Stimulated activated CD4-positive, alpha-beta T cell treated with anti-CD3 and anti-CD28 coated beads, Interleukin-2, amount 100 ng/mL, for 48 hours (primary cell): ENCODE results near the gene FLOT1.

ENCODE experiments used
- DNase-seq, 2 donors: peaks; one replicate each; pipeline ENCODE4 v3.0.0-alpha.2; 2020

Gene FLOT1

GRCh38 chr6:30742316-30743098 lies at the start of gene FLOT1:
Gene FLOT1 (minus strand): TSS chr6:30742687. CDS start chr6:30742189, 498 bp downstream.
- DNase-seq, result peak; percentile 96 to 98

- DNase-seq, result no peak
Measured at GRCh38 chr6:30790724-30791383, 48.4 kb upstream of the FLOT1 start.

GRCh38 chr6:30789606-30790005 lies 47.1 kb upstream of the FLOT1 start:
- DNase-seq, result no peak

- DNase-seq, result no peak
Measured at GRCh38 chr6:30787954-30788353, 45.5 kb upstream of the FLOT1 start.

GRCh38 chr6:30782425-30783014 lies 40.0 kb upstream of the FLOT1 start:
- DNase-seq, result no peak

- no peak for DNase-seq
Measured at GRCh38 chr6:30781743-30782424, 39.4 kb upstream of the FLOT1 start.

- DNase-seq, result no peak
Measured at GRCh38 chr6:30781395-30781742, 38.9 kb upstream of the FLOT1 start.

- DNase-seq, result no peak
Measured at GRCh38 chr6:30780642-30780920, 38.1 kb upstream of the FLOT1 start.

- no peak for DNase-seq
Measured at GRCh38 chr6:30779850-30780641, 37.6 kb upstream of the FLOT1 start.

- DNase-seq, result no peak
Measured at GRCh38 chr6:30778001-30778635, 35.6 kb upstream of the FLOT1 start.

- DNase-seq, result no peak
Measured at GRCh38 chr6:30777155-30777485, 34.6 kb upstream of the FLOT1 start.

GRCh38 chr6:30776390-30777154 lies 34.1 kb upstream of the FLOT1 start:
- DNase-seq, result no peak

- DNase-seq, result no peak
Measured at GRCh38 chr6:30775104-30775503, 32.6 kb upstream of the FLOT1 start.

GRCh38 chr6:30774701-30775100 lies 32.2 kb upstream of the FLOT1 start:
- DNase-seq, result no peak

- DNase-seq, result no peak
Measured at GRCh38 chr6:30770592-30770991, 28.1 kb upstream of the FLOT1 start.

- DNase-seq, result no peak
Measured at GRCh38 chr6:30769853-30770524, 27.5 kb upstream of the FLOT1 start.

- DNase-seq, result peak; percentile 61 to 72
Measured at GRCh38 chr6:30769088-30769852, 26.8 kb upstream of the FLOT1 start.

- no peak for DNase-seq
Measured at GRCh38 chr6:30768634-30769087, 26.2 kb upstream of the FLOT1 start.

GRCh38 chr6:30767944-30768301 lies 25.4 kb upstream of the FLOT1 start:
- DNase-seq, result no peak

- DNase-seq, result no peak
Measured at GRCh38 chr6:30767158-30767943, 24.9 kb upstream of the FLOT1 start.
